ENCODE measurements around the gene BID. TPM values are rescaled to one million over a fixed set of nuclear protein-coding genes. Genes with fewer than 3 reads are reported as not detected.
A peak's percentile ranks its signal among the peaks of the same experiment; 100 is the strongest.

Gene BID
- total and polyA plus RNA-seq, 12 donors: 3.8 to 26.6 (median 10.6) TPM

DNA sequence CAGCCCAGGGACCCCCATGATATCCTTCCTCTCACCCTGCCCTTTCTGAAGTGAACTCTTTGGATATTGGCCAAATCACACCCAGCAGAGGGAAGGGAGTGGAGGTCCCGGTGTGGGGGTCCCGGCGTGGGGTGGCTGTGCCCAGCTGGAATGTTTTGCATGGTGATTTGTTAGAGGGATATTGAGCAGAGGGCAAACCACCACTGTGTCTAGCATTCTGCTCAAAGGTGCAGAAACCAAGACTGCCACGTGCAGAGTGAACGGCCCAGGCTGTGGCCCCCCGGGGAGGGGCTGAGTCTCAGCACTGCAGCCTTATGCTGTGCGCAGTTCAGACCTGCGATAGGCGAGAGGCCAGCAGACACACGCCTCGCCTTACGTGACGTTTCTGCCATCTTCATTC is 7.9 kb upstream of the BID start:
- no peak overlapping the region for H3K4me3 ChIP-seq
- no peak overlapping the region for H3K27ac ChIP-seq
- TF ChIP-seq POLR2A (IDR thresholded peaks at IDR 0.05) (no peak), CTCF (IDR thresholded peaks at IDR 0.05) (no peak)
- intact Hi-C loops (cut with DNase I): loop anchor here in 1 of 2 donors (10.0 kb wide), 1 partner anchor 227 kb away; no protein-coding TSS in a partner anchor
- H3K9me3 ChIP-seq (replicated peaks in 1 of 3): no peaks in the 10 kb centered on the region
- H3K36me3 ChIP-seq (replicated peaks in 1 of 2): no peaks in the 10 kb centered on the region
- WGBS, 4 donors: 80 to 98% (median 84%) methylated on average over 8 to 13 of the region's 13 CpGs
- peaks cover 0 to 3% of the 10 kb centered on the region in 2 donors for H3K4me1 ChIP-seq (replicated peaks in 1 of 2)
- no peaks in the 10 kb centered on the region for H3K27me3 ChIP-seq
- DNase-seq: no peak

- Histone ChIP-seq H3K27ac (no peak overlapping the region), H3K36me3 (replicated peaks in 1 of 2) (no peaks in the 10 kb centered on the region), H3K27me3 (no peaks in the 10 kb centered on the region), H3K9me3 (replicated peaks in 1 of 3) (no peaks in the 10 kb centered on the region), H3K4me1 (replicated peaks in 1 of 2) (peaks cover 0 to 3% of the 10 kb centered on the region in 2 donors), H3K4me3 (no peak overlapping the region)
- intact Hi-C loops (cut with DNase I): loop anchor here in 1 of 2 donors (10.0 kb wide), 1 partner anchor 227 kb away; no protein-coding TSS in a partner anchor
- WGBS, 4 donors: 40 to 59% (median 44%) methylated on average over 6 to 12 of the region's 12 CpGs
- no peak for TF ChIP-seq CTCF (IDR thresholded peaks at IDR 0.05)
- TF ChIP-seq POLR2A (IDR thresholded peaks at IDR 0.05): no peak
- peak in 3 of 7 donors; percentile 35 to 60 (median 48) for DNase-seq
These were observed 7.2 kb upstream of the BID start for GRCh38 chr22:17781319-17782031.

DNA sequence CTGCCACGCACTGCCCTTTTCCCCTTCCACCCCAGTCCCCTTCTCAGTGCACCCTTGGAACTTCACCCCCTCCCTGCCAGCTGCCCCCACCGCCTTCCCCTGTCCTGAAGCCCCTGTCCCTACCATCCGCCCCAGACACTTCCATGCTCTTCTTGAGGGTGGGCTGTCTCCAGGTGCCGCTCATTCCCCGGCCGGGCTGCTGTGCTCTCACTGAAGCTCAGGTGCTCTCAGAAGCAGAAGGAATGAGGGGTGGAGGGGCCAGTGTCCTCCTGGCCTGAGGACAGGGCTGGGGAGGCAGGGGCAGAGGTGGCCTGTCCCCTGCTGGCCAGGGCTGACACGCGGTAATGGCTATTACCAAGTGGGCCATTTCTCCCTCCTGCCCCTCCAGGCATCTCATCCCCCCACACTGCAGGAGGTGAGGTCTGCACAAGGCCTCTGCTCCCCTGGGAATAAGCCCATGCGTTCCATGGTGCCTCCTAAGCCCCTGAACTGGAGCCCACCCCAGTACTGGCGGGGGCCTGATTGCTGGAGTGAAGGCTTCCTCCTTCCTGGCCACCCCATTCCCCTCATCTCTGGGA is 6.6 kb upstream of the BID start:
- no peak for DNase-seq
- no peaks in the 10 kb centered on the region for H3K36me3 ChIP-seq (replicated peaks in 1 of 2)
- H3K4me3 ChIP-seq: no peak overlapping the region
- 83 to 85% (median 83%) methylated on average over 4 to 10 of the region's 10 CpGs for WGBS, 4 donors
- intact Hi-C loops (cut with DNase I): loop anchor here in 1 of 2 donors (10.0 kb wide), 1 partner anchor 226 kb away; no protein-coding TSS in a partner anchor
- TF ChIP-seq POLR2A (IDR thresholded peaks at IDR 0.05) (no peak), CTCF (IDR thresholded peaks at IDR 0.05) (no peak)
- H3K9me3 ChIP-seq (replicated peaks in 1 of 3): no peaks in the 10 kb centered on the region
- no peak overlapping the region for H3K27ac ChIP-seq
- H3K4me1 ChIP-seq (replicated peaks in 1 of 2): peaks cover 0 to 3% of the 10 kb centered on the region in 2 donors
- H3K27me3 ChIP-seq: no peaks in the 10 kb centered on the region

DNA sequence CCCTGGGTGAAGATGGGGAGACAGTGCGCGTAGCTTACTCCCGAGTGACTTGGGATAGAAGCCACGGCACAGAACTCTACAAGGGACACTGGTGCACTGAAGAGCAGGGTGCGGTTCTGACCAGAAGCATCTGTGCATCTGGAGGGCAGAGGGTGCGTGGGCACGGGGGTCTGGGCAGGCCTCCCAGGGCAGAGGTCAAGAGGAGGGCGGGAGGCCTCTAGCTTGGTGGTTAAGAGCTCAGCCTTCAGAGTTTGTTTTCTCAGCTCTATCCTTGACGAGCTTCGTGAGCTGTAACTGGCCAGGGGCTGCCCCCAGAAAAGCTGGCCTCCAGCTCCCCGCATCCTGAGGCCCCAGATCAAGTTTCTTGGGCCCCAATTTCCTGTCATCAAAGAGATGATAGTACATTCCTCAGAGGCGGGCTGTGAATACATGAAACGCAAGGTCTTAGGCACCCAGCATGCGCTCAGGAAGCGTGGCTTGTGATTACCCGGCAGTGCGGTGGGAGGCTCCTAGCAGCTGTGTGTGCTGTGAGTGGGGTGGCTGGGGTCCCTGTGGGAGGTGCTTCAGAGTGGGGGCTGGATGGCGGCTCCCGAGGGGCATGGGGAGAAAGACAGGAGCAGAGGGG is 6.0 kb upstream of the BID start:
- Histone ChIP-seq H3K27ac (no peak overlapping the region), H3K4me3 (no peak overlapping the region), H3K36me3 (replicated peaks in 1 of 2) (no peaks in the 10 kb centered on the region), H3K9me3 (replicated peaks in 1 of 3) (no peaks in the 10 kb centered on the region), H3K4me1 (replicated peaks in 1 of 2) (peaks cover 0 to 3% of the 10 kb centered on the region in 2 donors), H3K27me3 (no peaks in the 10 kb centered on the region)
- WGBS, 4 donors: 74 to 81% (median 79%) methylated on average over 10 to 19 of the region's 19 CpGs
- intact Hi-C loops (cut with DNase I): loop anchor here in 1 of 2 donors (10.0 kb wide), 1 partner anchor 225 kb away; no protein-coding TSS in a partner anchor
- no peak for DNase-seq
- TF ChIP-seq CTCF (IDR thresholded peaks at IDR 0.05) (no peak), POLR2A (IDR thresholded peaks at IDR 0.05) (no peak)

Data from adrenal gland (tissue), 12 donors.